Trophoblast cell (in vitro differentiated cells and primary cell): ENCODE results near the gene ARHGAP30.

Experiments
- DNase-seq, 2 donors: peaks; one replicate each; pipeline ENCODE4 v3.0.0-alpha.2; 2016
- H2AFZ ChIP-seq: 2 replicates; pipeline ENCODE4 v1.6.1; 2013; ENCODE audit warnings: low read length, moderate library complexity, mild to moderate bottlenecking; ENCODE audit not compliant: insufficient read depth, poor library complexity
- H2AK5ac ChIP-seq: 2 replicates; pipeline ENCODE4 v1.6.1; 2013; ENCODE audit warnings: mild to moderate bottlenecking, low read length
- H2BK120ac ChIP-seq: 2 replicates; pipeline ENCODE4 v1.6.1; 2013; ENCODE audit warnings: low read length, mild to moderate bottlenecking, moderate library complexity; ENCODE audit not compliant: insufficient read depth, poor library complexity
- H2BK12ac ChIP-seq: 2 replicates; pipeline ENCODE4 v1.6.1; 2013; ENCODE audit warnings: mild to moderate bottlenecking, low read length, moderate library complexity
- H2BK5ac ChIP-seq: 2 replicates; pipeline ENCODE4 v1.6.1; 2013; ENCODE audit warnings: low read length, low read depth, moderate library complexity, mild to moderate bottlenecking; ENCODE audit not compliant: poor library complexity
- H3K14ac ChIP-seq: 2 replicates; pipeline ENCODE4 v1.6.1; 2013; ENCODE audit warnings: mild to moderate bottlenecking, low read length
- H3K18ac ChIP-seq: 2 replicates; pipeline ENCODE4 v1.6.1; 2013; ENCODE audit warnings: mild to moderate bottlenecking, low read length
- H3K23ac ChIP-seq: 2 replicates; pipeline ENCODE4 v1.6.1; 2013; ENCODE audit warnings: low read length
- H3K27ac ChIP-seq: 2 replicates; pipeline ENCODE4 v1.5.1; 2013; ENCODE audit warnings: low read depth, mild to moderate bottlenecking, inconsistent platforms, low read length, moderate library complexity
- H3K27me3 ChIP-seq: 2 replicates; pipeline ENCODE4 v1.6.1; 2013; ENCODE audit warnings: inconsistent platforms, mild to moderate bottlenecking, low read length, moderate library complexity; ENCODE audit not compliant: insufficient read depth
- H3K36me3 ChIP-seq, 2 experiments: 1 replicate in 1 of 2; 2 replicates in 1 of 2; pipeline ENCODE4 v1.6.1; 2013; ENCODE audit warnings: low read length in 2 of 2, mild to moderate bottlenecking in 2 of 2, moderate library complexity in 1 of 2; ENCODE audit not compliant: insufficient read depth in 2 of 2, control insufficient read depth in 1 of 2
- H3K4ac ChIP-seq: 2 replicates; pipeline ENCODE4 v1.6.1; 2013; ENCODE audit warnings: low read depth, mild to moderate bottlenecking, low read length, moderate library complexity
- H3K4me1 ChIP-seq, 2 experiments: 1 replicate in 1 of 2; 2 replicates in 1 of 2; pipeline ENCODE4 v1.6.1; 2013; ENCODE audit warnings: low read length in 2 of 2, mild to moderate bottlenecking in 2 of 2, moderate library complexity in 1 of 2; ENCODE audit not compliant: insufficient read depth in 2 of 2, control insufficient read depth in 1 of 2
- H3K4me2 ChIP-seq: 2 replicates; pipeline ENCODE4 v1.6.1; 2013; ENCODE audit warnings: inconsistent platforms, mild to moderate bottlenecking, low read length, moderate library complexity
- H3K4me3 ChIP-seq: 2 replicates; pipeline ENCODE4 v1.5.1; 2013; ENCODE audit warnings: mild to moderate bottlenecking, low read depth, low read length, inconsistent platforms
- H3K79me1 ChIP-seq: one replicate; pipeline ENCODE4 v1.6.1; 2013; ENCODE audit warnings: low read length
- H3K79me2 ChIP-seq: 2 replicates; pipeline ENCODE4 v1.6.1; 2013; ENCODE audit warnings: low read length, mild to moderate bottlenecking; ENCODE audit not compliant: control insufficient read depth, insufficient read depth, poor library complexity
- H3K9ac ChIP-seq: 2 replicates; pipeline ENCODE4 v1.6.1; 2013; ENCODE audit warnings: mild to moderate bottlenecking, low read length
- H3K9me3 ChIP-seq: 2 replicates; pipeline ENCODE4 v1.6.1; 2013; ENCODE audit warnings: low read depth, mild to moderate bottlenecking, control low read depth, inconsistent platforms, low read length; ENCODE audit not compliant: insufficient read depth
- H4K12ac ChIP-seq: 2 replicates; pipeline ENCODE4 v1.6.1; 2013; ENCODE audit warnings: low read depth, mild to moderate bottlenecking, low read length, moderate library complexity
- H4K8ac ChIP-seq: 2 replicates; pipeline ENCODE4 v1.6.1; 2013; ENCODE audit warnings: low read depth, mild to moderate bottlenecking, low read length, moderate library complexity
- H4K91ac ChIP-seq: one replicate; pipeline ENCODE4 v1.6.1; 2013; ENCODE audit warnings: low read depth, mild to moderate bottlenecking, low read length, moderate library complexity
- WGBS: extraction: QIAGEN DNeasy Blood & Tissue Kit; methylation state at CpG from one replicate; pipeline ENCODE4 v1.1.7; 2013; ENCODE audit warnings: missing lambda C conversion rate; ENCODE audit not compliant: insufficient read length, insufficient coverage; ENCODE audit errors: extremely low coverage; 5-methylcytosine and 5-hydroxymethylcytosine counted together

ARHGAP30 gene

GRCh38 chr1:161114556-161114955 is 44.9 kb upstream of the ARHGAP30 start:
- H4K8ac ChIP-seq = no peak overlapping the region
- H3K27me3 ChIP-seq = no peaks in the 10 kb centered on the region
- no peaks in the 10 kb centered on the region for H3K9me3 ChIP-seq
- peaks cover 10% of the 10 kb centered on the region for H3K79me2 ChIP-seq
- no peak overlapping the region for H2AFZ ChIP-seq
- no peak overlapping the region for H3K4me3 ChIP-seq
- no peak overlapping the region for H2AK5ac ChIP-seq
- DNase-seq = no peak
- no peak overlapping the region for H2BK5ac ChIP-seq
- H3K4me2 ChIP-seq = no peak overlapping the region
- H4K91ac ChIP-seq = no peak overlapping the region
- no peak overlapping the region for H2BK12ac ChIP-seq
- no peak overlapping the region for H3K27ac ChIP-seq
- no peak overlapping the region for H4K12ac ChIP-seq
- no peak overlapping the region for H3K14ac ChIP-seq
- H2BK120ac ChIP-seq = no peak overlapping the region
- H3K36me3 ChIP-seq = peaks cover 0 to 9% of the 10 kb centered on the region in 2 experiments
- H3K4ac ChIP-seq = no peak overlapping the region
- no CpG with 5 or more reads among the region's 2 CpGs for WGBS
- no peak overlapping the region for H3K18ac ChIP-seq
- peaks cover 9 to 10% of the 10 kb centered on the region in 2 experiments for H3K4me1 ChIP-seq
- no peak overlapping the region for H3K23ac ChIP-seq
- H3K79me1 ChIP-seq = peaks cover 5% of the 10 kb centered on the region
- H3K9ac ChIP-seq = no peak overlapping the region

- H3K27me3 ChIP-seq = no peaks in the 10 kb centered on the region
- H2BK120ac ChIP-seq = no peak overlapping the region
- no peak for DNase-seq
- no CpG with 5 or more reads among the region's 1 CpG for WGBS
- no peak overlapping the region for H2BK5ac ChIP-seq
- no peak overlapping the region for H2BK12ac ChIP-seq
- H4K12ac ChIP-seq = no peak overlapping the region
- no peak overlapping the region for H3K18ac ChIP-seq
- H3K4me1 ChIP-seq = peaks cover 4% of the 10 kb centered on the region in 2 experiments
- no peak overlapping the region for H3K14ac ChIP-seq
- peaks cover 5% of the 10 kb centered on the region for H3K79me1 ChIP-seq
- H3K9me3 ChIP-seq = no peaks in the 10 kb centered on the region
- no peak overlapping the region for H3K4ac ChIP-seq
- H4K91ac ChIP-seq = no peak overlapping the region
- peaks cover 0 to 10% of the 10 kb centered on the region in 2 experiments for H3K36me3 ChIP-seq
- no peak overlapping the region for H3K23ac ChIP-seq
- no peak overlapping the region for H4K8ac ChIP-seq
- no peak overlapping the region for H2AK5ac ChIP-seq
- H3K9ac ChIP-seq = no peak overlapping the region
- peaks cover 9% of the 10 kb centered on the region for H3K79me2 ChIP-seq
- H3K4me2 ChIP-seq = no peak overlapping the region
- H3K4me3 ChIP-seq = no peak overlapping the region
- H2AFZ ChIP-seq = no peak overlapping the region
- no peak overlapping the region for H3K27ac ChIP-seq
Observed at GRCh38 chr1:161113915-161114314, 44.2 kb upstream of the ARHGAP30 start.

- Histone ChIP-seq H2BK120ac (no peak overlapping the region), H2BK12ac (no peak overlapping the region)
Observed at GRCh38 chr1:161111527-161111926, 41.8 kb upstream of the ARHGAP30 start.

GRCh38 chr1:161111117-161111516 is 41.4 kb upstream of the ARHGAP30 start:
- no peak for DNase-seq
- Histone ChIP-seq H3K9me3 (no peaks in the 10 kb centered on the region), H3K4me1 (no peaks in the 10 kb centered on the region), H2BK5ac (no peak overlapping the region), H3K18ac (no peak overlapping the region), H3K14ac (no peak overlapping the region), H4K91ac (no peak overlapping the region), H2BK120ac (no peak overlapping the region), H4K8ac (no peak overlapping the region), H2AK5ac (no peak overlapping the region), H3K4me3 (no peak overlapping the region), H3K36me3 (peaks cover 0 to 10% of the 10 kb centered on the region in 2 experiments), H3K79me2 (peaks cover 2% of the 10 kb centered on the region), H3K4ac (no peak overlapping the region), H3K23ac (no peak overlapping the region), H3K4me2 (no peak overlapping the region), H2AFZ (no peak overlapping the region), H3K79me1 (no peaks in the 10 kb centered on the region), H3K27me3 (no peaks in the 10 kb centered on the region), H4K12ac (no peak overlapping the region), H3K9ac (no peak overlapping the region), H3K27ac (no peak overlapping the region), H2BK12ac (no peak overlapping the region)
- no CpG with 5 or more reads among the region's 3 CpGs for WGBS

More at GRCh38 chr1:161111527-161111926, 41.8 kb upstream of the ARHGAP30 start:
- peaks cover 0 to 10% of the 10 kb centered on the region in 2 experiments for H3K36me3 ChIP-seq
- no peak overlapping the region for H3K23ac ChIP-seq
- no peaks in the 10 kb centered on the region for H3K4me1 ChIP-seq
- no peak overlapping the region for H2BK5ac ChIP-seq
- peaks cover 2% of the 10 kb centered on the region for H3K79me2 ChIP-seq
- no peak overlapping the region for H2AFZ ChIP-seq
- WGBS = no CpG with 5 or more reads among the region's 2 CpGs
- no peak for DNase-seq
- no peak overlapping the region for H4K12ac ChIP-seq
- no peak overlapping the region for H3K27ac ChIP-seq
- H3K18ac ChIP-seq = no peak overlapping the region
- no peak overlapping the region for H2AK5ac ChIP-seq
- no peaks in the 10 kb centered on the region for H3K79me1 ChIP-seq
- H3K14ac ChIP-seq = no peak overlapping the region
- H4K91ac ChIP-seq = no peak overlapping the region
- no peak overlapping the region for H3K9ac ChIP-seq
- no peak overlapping the region for H3K4ac ChIP-seq
- H3K27me3 ChIP-seq = no peaks in the 10 kb centered on the region
- no peak overlapping the region for H4K8ac ChIP-seq
- H3K9me3 ChIP-seq = no peaks in the 10 kb centered on the region
- no peak overlapping the region for H3K4me3 ChIP-seq
- H3K4me2 ChIP-seq = no peak overlapping the region
